ENCODE data around the gene ATG7.

GRCh38 chr3:11385891-11386290 is 113.7 kb downstream of the ATG7 start:
- no peak for TF ChIP-seq POLR2AphosphoS5 (IDR thresholded peaks at IDR 0.05; ENCODE audit: borderline replicate concordance, low read depth, low read length)
- TF ChIP-seq EZH2 (IDR thresholded peaks at IDR 0.05) = no peak
- no peak for TF ChIP-seq FOXP2 (optimal IDR thresholded peaks at IDR 0.05; ENCODE audit: control extremely low read depth, extremely low read length, insufficient read depth)

Measured in SK-N-MC (cell line).